PC-3 (cell line): ENCODE data around the gene GNG14. TPM values are rescaled to one million over a fixed set of nuclear protein-coding genes. Genes with fewer than 3 reads are reported as not detected.

Source experiments
- ATAC-seq: fragments of 200-7000 bp; cut with Tn5 transposase; 2 replicates; pipeline ENCODE4 v1.9.1; 2020; ENCODE audit warnings: mild to moderate bottlenecking, moderate library complexity
- BruUV-seq: library from RNA; stranded (reverse); fragments of 400-500 nt; replicated peaks from 2 replicates; lab custom pipeline; 2021; lab: Mats Ljungman, UMichigan
- CTCF ChIA-PET: fragments of 300-600 bp; sonication (Branson Sonifier 250); formaldehyde crosslinking; loops from one replicate; lab custom pipeline; 2022; ENCODE audit warnings: antibody characterized with exemption; lab: Charles Lee
- POLR2A ChIA-PET: fragments of 300-600 bp; sonication (Branson Sonifier 250); formaldehyde crosslinking; loops from one replicate; lab custom pipeline; 2022; ENCODE audit warnings: antibody characterized with exemption; ENCODE audit not compliant: unreplicated experiment; lab: Charles Lee
- DNase-seq: peaks from one replicate; pipeline ENCODE4 v3.0.0-alpha.2; 2015
- H2AFZ ChIP-seq: fragments of 300-600 bp; sonication (generic); 2 replicates; pipeline ENCODE4 v1.6.0; 2016; ENCODE audit warnings: antibody characterized with exemption, low read length
- H3F3A ChIP-seq: fragments of 300-600 bp; sonication (generic); one replicate; pipeline ENCODE4 v1.6.0; 2017; ENCODE audit warnings: antibody characterized with exemption, low read length, control low read depth, mild to moderate bottlenecking; ENCODE audit not compliant: unreplicated experiment
- H3K27ac ChIP-seq: fragments of 300-600 bp; sonication (generic); 2 replicates; pipeline ENCODE4 v1.5.1; 2016; ENCODE audit warnings: mild to moderate bottlenecking, low read length
- H3K27me3 ChIP-seq: fragments of 300-600 bp; sonication (generic); 2 replicates; pipeline ENCODE4 v1.6.1; 2016; ENCODE audit warnings: low read length, mixed read lengths
- H3K36me3 ChIP-seq: fragments of 300-600 bp; sonication (generic); 2 replicates; pipeline ENCODE4 v1.6.1; 2016; ENCODE audit warnings: low read depth, mixed run types, low read length, mixed read lengths
- H3K4me1 ChIP-seq: fragments of 300-600 bp; sonication (generic); 2 replicates; pipeline ENCODE4 v1.5.1; 2016; ENCODE audit warnings: low read length; ENCODE audit not compliant: insufficient read depth
- H3K4me2 ChIP-seq: fragments of 300-600 bp; sonication (generic); 2 replicates; pipeline ENCODE4 v1.6.0; 2016; ENCODE audit warnings: low read length
- H3K4me3 ChIP-seq: fragments of 300-600 bp; sonication (generic); 2 replicates; pipeline ENCODE4 v1.5.1; 2016; ENCODE audit warnings: mild to moderate bottlenecking, low read length, mixed read lengths
- H3K79me2 ChIP-seq: fragments of 300-600 bp; sonication (generic); 2 replicates; pipeline ENCODE4 v1.6.1; 2017; ENCODE audit warnings: low read length, mixed read lengths
- H3K9ac ChIP-seq: fragments of 300-600 bp; sonication (generic); 2 replicates; pipeline ENCODE4 v1.6.0; 2016; ENCODE audit warnings: mild to moderate bottlenecking, low read length
- H3K9me2 ChIP-seq: fragments of 300-600 bp; sonication (generic); replicated peaks from 2 replicates; pipeline ENCODE4 v1.6.1; 2016; ENCODE audit warnings: mixed run types, low read length, mixed read lengths
- H3K9me3 ChIP-seq: fragments of 300-600 bp; sonication (generic); 2 replicates; pipeline ENCODE4 v1.6.1; 2016; ENCODE audit warnings: low read length, mixed read lengths
- H4K20me1 ChIP-seq: fragments of 300-600 bp; sonication (generic); 2 replicates; pipeline ENCODE4 v1.6.1; 2016; ENCODE audit warnings: low read length, mixed read lengths
- CTCF ChIP-seq: fragments of 300-600 bp; sonication (generic); conservative IDR thresholded peaks from 2 replicates; pipeline ENCODE4 v1.5.1; 2017; ENCODE audit warnings: antibody characterized with exemption, low read depth, mild to moderate bottlenecking, low read length
- EZH2 ChIP-seq: fragments of 300-600 bp; sonication (generic); IDR thresholded peaks from one replicate; pipeline ENCODE4 v1.6.1; 2017; ENCODE audit warnings: antibody characterized with exemption, mild to moderate bottlenecking, low read length; ENCODE audit not compliant: unreplicated experiment
- EZH2phosphoT487 ChIP-seq: fragments of 300-600 bp; sonication (generic); IDR thresholded peaks from 2 replicates; pipeline ENCODE4 v1.6.1; 2018; ENCODE audit warnings: mild to moderate bottlenecking, antibody characterized with exemption, low read length, borderline replicate concordance
- intact Hi-C: fragments of 100-400 bp; cut with micrococcal nuclease; formaldehyde crosslinking; loops from 2 replicates; pipeline ENCODE4 v1.9.0; 2023
- total RNA-seq: library from RNA; depleted of rRNA; stranded (reverse); fragments of >200 nt; gene quantifications from 2 replicates; pipeline ENCODE4 v1.2.3, GENCODE V29; 2014

The GNG14 gene
- total RNA-seq, 1 experiment from 2014 or later: not detected

- Histone ChIP-seq H3K36me3 (peaks cover 16% of the 10 kb centered on the region), H3K9me3 (no peaks in the 10 kb centered on the region), H2AFZ (no peak overlapping the region), H3K9ac (no peak overlapping the region), H3K4me2 (no peak overlapping the region), H3K27ac (no peak overlapping the region), H3K4me3 (no peak overlapping the region), H4K20me1 (no peaks in the 10 kb centered on the region), H3K79me2 (no peaks in the 10 kb centered on the region), H3F3A (no peaks in the 10 kb centered on the region), H3K27me3 (no peaks in the 10 kb centered on the region), H3K4me1 (no peaks in the 10 kb centered on the region), H3K9me2 (no peaks in the 10 kb centered on the region)
- POLR2A ChIA-PET: no interaction called here
- CTCF ChIA-PET: no interaction called here
- ATAC-seq (no peak), DNase-seq (no peak)
- TF ChIP-seq EZH2phosphoT487: no peak
- TF ChIP-seq EZH2: no peak
- no peak for TF ChIP-seq CTCF
- BruUV-seq: no TSS peak
- intact Hi-C loops: no loop called here
Measured at GRCh38 chr19:12652219-12652618, 35.6 kb upstream of the GNG14 start.

- no peak for TF ChIP-seq CTCF
- TF ChIP-seq EZH2: no peak
- no peak for TF ChIP-seq EZH2phosphoT487
- Histone ChIP-seq H3K79me2 (no peaks in the 10 kb centered on the region), H3K4me1 (no peaks in the 10 kb centered on the region), H4K20me1 (no peaks in the 10 kb centered on the region), H3K4me3 (no peak overlapping the region), H2AFZ (no peak overlapping the region), H3K27ac (no peak overlapping the region), H3K36me3 (peaks cover 23% of the 10 kb centered on the region), H3K9me2 (no peaks in the 10 kb centered on the region), H3K9me3 (no peaks in the 10 kb centered on the region), H3K4me2 (no peak overlapping the region), H3F3A (no peaks in the 10 kb centered on the region), H3K27me3 (no peaks in the 10 kb centered on the region), H3K9ac (no peak overlapping the region)
- DNase-seq (no peak), ATAC-seq (no peak)
- no TSS peak for BruUV-seq
- intact Hi-C loops: no loop called here
- ChIA-PET POLR2A (no interaction called here), CTCF (no interaction called here)
Measured at GRCh38 chr19:12655546-12655945, 32.3 kb upstream of the GNG14 start.

- ATAC-seq: no peak
- ChIA-PET CTCF (interaction anchor here (0.6 kb wide), 1 partner anchor 47 kb away, joined by 7 read pairs; the partner anchor contains the start of gene ZNF490), POLR2A (no interaction called here)
- Histone ChIP-seq H3K9me3 (no peaks in the 10 kb centered on the region), H3K27me3 (no peaks in the 10 kb centered on the region), H3K79me2 (no peaks in the 10 kb centered on the region), H2AFZ (no peak overlapping the region), H3K4me2 (no peak overlapping the region), H3K36me3 (peaks cover 27% of the 10 kb centered on the region), H3K9ac (no peak overlapping the region), H3K4me1 (no peaks in the 10 kb centered on the region), H3K9me2 (no peaks in the 10 kb centered on the region), H4K20me1 (no peaks in the 10 kb centered on the region), H3F3A (no peaks in the 10 kb centered on the region), H3K27ac (no peak overlapping the region), H3K4me3 (no peak overlapping the region)
- BruUV-seq: no TSS peak
- intact Hi-C loops: no loop called here
- TF ChIP-seq EZH2phosphoT487 (no peak), EZH2 (no peak), CTCF (no peak)
- no peak for DNase-seq
Measured at GRCh38 chr19:12656899-12657571, 30.8 kb upstream of the GNG14 start.
